Testis (tissue), 3 donors: ENCODE data around the gene C3. TPM values are rescaled to one million over a fixed set of nuclear protein-coding genes. Genes with fewer than 3 reads are reported as not detected.

Experiments used
- DNase-seq: peaks from one replicate; pipeline ENCODE4 v3.0.0-alpha.2; 2019
- H3K27ac ChIP-seq, 2 donors: fragments of 200-600 bp; sonication (generic); one replicate each; pipeline ENCODE4 v1.5.1; 2019
- H3K27me3 ChIP-seq: fragments of 200-600 bp; sonication (generic); one replicate; pipeline ENCODE4 v1.5.1; 2019
- H3K36me3 ChIP-seq: fragments of 200-600 bp; sonication (generic); one replicate; pipeline ENCODE4 v1.5.1; 2017; ENCODE audit warnings: low read depth; ENCODE audit errors: missing control alignments
- H3K4me1 ChIP-seq: fragments of 200-600 bp; sonication (generic); one replicate; pipeline ENCODE4 v1.5.1; 2019
- H3K4me3 ChIP-seq, 2 donors: fragments of 200-600 bp; sonication (generic); one replicate each; pipeline ENCODE4 v1.5.1; 2017 to 2019
- H3K9me3 ChIP-seq: fragments of 200-600 bp; sonication (generic); one replicate; pipeline ENCODE4 v1.5.1; 2017
- POLR2A ChIP-seq: fragments of 450-650 bp; IDR thresholded peaks from one replicate; pipeline ENCODE4 v1.6.1; 2017; ENCODE audit warnings: antibody characterized with exemption, mild to moderate bottlenecking, moderate library complexity
- WGBS, 2 donors: methylation state at CpG; one replicate each; pipeline ENCODE4 v1.1.5; 2018; 5-methylcytosine and 5-hydroxymethylcytosine counted together
- intact Hi-C: fragments of 100-400 bp; cut with DNase I; formaldehyde crosslinking; loops from one replicate; pipeline ENCODE4 v1.15.1; 2023; ENCODE audit warnings: low total_unique reads
- polyA plus RNA-seq: library from polyadenylated mRNA; stranded (reverse); fragments of 350-450 nt; fragmentation: Illumina TruSeq; extraction: RNeasy Lipid Tissue Mini Kit (QIAGEN cat#74804); gene quantifications from one replicate; pipeline ENCODE4 v1.2.3, GENCODE V29; 2014; ENCODE audit warnings: low read depth, low replicate concordance; ENCODE audit not compliant: insufficient read depth
- total RNA-seq, 2 donors: library from RNA; depleted of rRNA; stranded (reverse); fragments of >200 nt; gene quantifications; one replicate each; pipeline ENCODE4 v1.2.3, GENCODE V29; 2016
- TF ChIP-seq, protein P1 (sequence below), 3 experiments: fragments of 450-650 bp in 2 of 3; fragments of 200-600 bp in 1 of 3; sonication (generic) in 1 of 3; IDR thresholded peaks; one replicate each; pipeline ENCODE4 v1.5.1; 2016 to 2019; ENCODE audit warnings: antibody characterized with exemption in 3 of 3, mild to moderate bottlenecking in 2 of 3, moderate library complexity in 1 of 3

The C3 gene
- total and polyA plus RNA-seq, 3 donors from 2014 or later = 49.5 to 500 (median 131) TPM

DNA sequence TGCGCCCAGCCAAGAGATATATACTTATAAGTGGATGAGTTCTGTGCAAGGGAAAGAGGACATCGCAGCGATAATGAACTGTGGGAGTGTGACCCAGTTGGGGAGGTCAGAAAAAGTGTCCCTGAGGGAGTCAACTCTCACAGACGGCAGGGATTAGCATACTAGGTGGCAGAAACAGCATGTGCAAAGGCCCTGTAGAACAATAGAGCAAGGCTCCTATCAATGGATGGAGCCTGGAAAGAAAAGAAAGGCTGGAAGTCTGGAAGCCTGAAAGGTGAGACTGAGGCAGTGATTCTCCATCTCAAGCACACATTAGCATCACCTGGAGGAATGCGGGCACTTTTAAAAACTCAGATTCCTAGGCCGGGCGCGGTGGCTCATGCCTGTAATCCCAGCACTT lies 29.1 kb downstream of the C3 start:
- no peaks in the 10 kb centered on the region for H3K27me3 ChIP-seq
- DNase-seq = no peak
- intact Hi-C loops = no loop called here
- no peaks in the 10 kb centered on the region for H3K9me3 ChIP-seq
- no peaks in the 10 kb centered on the region for H3K4me1 ChIP-seq
- WGBS, 2 donors = 86 to 88% methylated on average over 8 of the region's 8 CpGs
- no peak overlapping the region for H3K4me3 ChIP-seq
- no peaks in the 10 kb centered on the region for H3K36me3 ChIP-seq
- TF ChIP-seq, protein P1, sequence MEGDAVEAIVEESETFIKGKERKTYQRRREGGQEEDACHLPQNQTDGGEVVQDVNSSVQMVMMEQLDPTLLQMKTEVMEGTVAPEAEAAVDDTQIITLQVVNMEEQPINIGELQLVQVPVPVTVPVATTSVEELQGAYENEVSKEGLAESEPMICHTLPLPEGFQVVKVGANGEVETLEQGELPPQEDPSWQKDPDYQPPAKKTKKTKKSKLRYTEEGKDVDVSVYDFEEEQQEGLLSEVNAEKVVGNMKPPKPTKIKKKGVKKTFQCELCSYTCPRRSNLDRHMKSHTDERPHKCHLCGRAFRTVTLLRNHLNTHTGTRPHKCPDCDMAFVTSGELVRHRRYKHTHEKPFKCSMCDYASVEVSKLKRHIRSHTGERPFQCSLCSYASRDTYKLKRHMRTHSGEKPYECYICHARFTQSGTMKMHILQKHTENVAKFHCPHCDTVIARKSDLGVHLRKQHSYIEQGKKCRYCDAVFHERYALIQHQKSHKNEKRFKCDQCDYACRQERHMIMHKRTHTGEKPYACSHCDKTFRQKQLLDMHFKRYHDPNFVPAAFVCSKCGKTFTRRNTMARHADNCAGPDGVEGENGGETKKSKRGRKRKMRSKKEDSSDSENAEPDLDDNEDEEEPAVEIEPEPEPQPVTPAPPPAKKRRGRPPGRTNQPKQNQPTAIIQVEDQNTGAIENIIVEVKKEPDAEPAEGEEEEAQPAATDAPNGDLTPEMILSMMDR (IDR thresholded peaks at IDR 0.05) = no peak
- TF ChIP-seq POLR2A = no peak
- H3K27ac ChIP-seq = no peak overlapping the region

DNA sequence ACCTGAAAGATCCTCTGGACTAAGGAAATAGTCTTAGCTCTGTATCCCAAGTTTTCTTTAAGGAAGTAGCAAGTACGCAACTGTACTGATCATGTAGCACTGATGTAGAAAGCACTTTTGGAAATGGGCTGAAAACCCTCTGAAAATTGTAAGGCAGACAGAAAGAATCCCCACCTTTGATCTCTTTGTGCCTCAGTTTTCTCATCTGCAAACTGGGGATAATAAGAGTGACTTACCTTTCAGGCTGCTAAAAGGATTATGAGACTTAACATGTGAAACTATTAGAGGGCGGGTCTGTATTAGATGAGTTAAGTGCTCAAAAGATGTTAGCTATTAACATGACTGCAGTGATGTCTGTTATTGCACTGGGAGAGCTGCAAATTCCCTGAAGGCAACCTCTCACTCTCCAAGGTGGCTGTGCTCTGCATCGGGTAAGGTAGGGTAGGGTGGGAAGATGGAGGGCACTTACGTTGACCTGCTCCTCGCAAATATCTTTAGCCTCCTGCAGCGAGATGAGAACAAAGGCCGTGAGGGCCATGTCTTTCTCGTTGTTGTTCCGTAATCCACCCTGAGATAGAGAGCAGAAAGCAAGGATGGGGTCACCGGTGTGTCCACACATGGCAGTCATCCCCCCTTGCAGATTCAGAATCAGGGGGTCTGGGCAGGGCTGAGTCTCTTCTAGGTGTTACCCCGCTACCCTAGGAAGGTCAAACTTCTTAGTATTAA lies 30.1 kb downstream of the C3 start:
- TF ChIP-seq, protein P1 (IDR thresholded peaks at IDR 0.05) = no peak
- no peak for TF ChIP-seq POLR2A
- H3K4me3 ChIP-seq = no peak overlapping the region
- no peak for DNase-seq
- H3K4me1 ChIP-seq = no peaks in the 10 kb centered on the region
- H3K27ac ChIP-seq = no peak overlapping the region
- intact Hi-C loops = no loop called here
- H3K27me3 ChIP-seq = no peaks in the 10 kb centered on the region
- H3K9me3 ChIP-seq = no peaks in the 10 kb centered on the region
- no peaks in the 10 kb centered on the region for H3K36me3 ChIP-seq
- WGBS, 2 donors = 72 to 84% methylated on average over 11 of the region's 11 CpGs

DNA sequence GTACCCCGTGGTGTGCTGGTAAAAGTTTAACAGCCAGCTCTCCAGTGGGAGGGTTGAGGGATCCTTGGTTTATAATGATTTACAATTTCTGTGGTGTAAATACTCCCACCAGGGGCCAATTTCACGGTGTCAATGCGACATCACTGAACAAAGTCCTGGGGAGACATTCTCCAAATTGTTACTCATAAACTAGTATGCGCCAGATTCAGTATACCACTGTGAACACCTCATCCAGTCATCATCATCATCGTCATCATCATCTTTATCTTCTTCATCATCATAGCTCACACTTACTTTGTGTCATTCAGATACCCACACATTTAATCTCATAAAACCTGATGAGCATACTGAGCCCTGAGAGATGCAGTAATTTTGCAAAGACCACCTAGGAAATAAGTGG lies 33.3 kb downstream of the C3 start:
- Histone ChIP-seq H3K36me3 (no peaks in the 10 kb centered on the region), H3K27me3 (no peaks in the 10 kb centered on the region), H3K27ac (no peak overlapping the region), H3K9me3 (no peaks in the 10 kb centered on the region), H3K4me3 (no peak overlapping the region), H3K4me1 (no peaks in the 10 kb centered on the region)
- DNase-seq = no peak
- WGBS, 2 donors = 72 to 73% methylated on average over 5 of the region's 5 CpGs
- TF ChIP-seq, protein P1 (IDR thresholded peaks at IDR 0.05) = no peak
- no peak for TF ChIP-seq POLR2A
- intact Hi-C loops = no loop called here

DNA sequence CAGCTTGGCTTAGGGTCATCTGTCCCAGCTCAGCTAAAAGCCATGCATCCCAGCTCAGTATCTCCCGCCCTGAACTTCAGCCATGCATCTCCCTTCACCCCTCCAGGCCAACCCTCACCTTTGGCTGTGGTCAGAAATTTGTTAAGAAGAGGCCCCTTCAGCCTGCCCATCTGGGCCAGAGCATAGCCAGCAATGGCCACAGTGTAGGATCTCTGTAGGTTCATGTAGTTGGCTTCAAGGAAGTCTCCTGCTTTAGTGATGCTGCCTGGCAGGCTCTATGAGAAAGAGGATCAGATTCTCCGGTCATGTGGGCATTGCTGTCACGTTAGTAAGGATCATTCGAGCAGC lies 33.8 kb downstream of the C3 start:
- Histone ChIP-seq H3K9me3 (no peaks in the 10 kb centered on the region), H3K4me3 (no peak overlapping the region), H3K27me3 (no peaks in the 10 kb centered on the region), H3K27ac (no peak overlapping the region), H3K36me3 (no peaks in the 10 kb centered on the region), H3K4me1 (no peaks in the 10 kb centered on the region)
- intact Hi-C loops = no loop called here
- 86 to 91% methylated on average over 4 of the region's 4 CpGs for WGBS, 2 donors
- no peak for DNase-seq
- no peak for TF ChIP-seq POLR2A
- TF ChIP-seq, protein P1 (IDR thresholded peaks at IDR 0.05) = no peak

DNA sequence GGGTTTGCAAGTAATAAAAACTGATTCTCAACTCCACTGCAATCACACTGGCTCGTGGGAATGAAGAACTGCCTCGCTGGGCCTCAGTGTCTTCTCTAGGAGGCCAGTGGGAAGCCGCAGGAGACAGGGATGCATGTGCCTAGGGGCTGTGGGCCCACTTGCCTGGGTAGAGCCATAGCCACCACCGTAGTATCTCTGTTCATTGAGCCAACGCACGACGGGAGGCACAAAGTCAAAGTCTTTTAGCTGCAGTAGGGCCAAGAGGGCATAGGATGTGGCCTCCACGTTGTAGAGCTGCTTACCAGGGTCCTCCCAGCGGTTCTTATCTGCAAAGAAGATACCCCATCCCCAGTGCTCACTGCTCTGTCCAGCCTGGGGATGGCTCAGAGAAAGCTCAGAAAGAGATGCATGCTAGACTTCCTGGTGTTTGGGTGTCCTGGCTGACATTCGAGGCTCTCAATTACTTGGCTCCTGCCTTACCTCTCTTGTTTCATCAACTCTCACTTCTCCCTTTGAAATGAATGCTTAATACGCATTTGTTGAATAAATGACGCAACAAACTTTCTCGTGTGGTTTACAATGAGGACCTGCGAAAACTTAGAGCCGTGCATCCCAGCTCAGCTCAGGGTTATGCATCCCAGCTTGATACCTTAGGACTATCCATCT lies 34.4 kb downstream of the C3 start:
- 85 to 87% methylated on average over 10 to 15 of the region's 15 CpGs for WGBS, 2 donors

More for the DNA sequence above, 34.4 kb downstream of the C3 start:
- intact Hi-C loops = no loop called here
- H3K27ac ChIP-seq = no peak overlapping the region
- no peaks in the 10 kb centered on the region for H3K9me3 ChIP-seq
- no peaks in the 10 kb centered on the region for H3K4me1 ChIP-seq
- no peak for DNase-seq
- H3K4me3 ChIP-seq = no peak overlapping the region
- TF ChIP-seq, protein P1 (IDR thresholded peaks at IDR 0.05) = no peak
- no peak for TF ChIP-seq POLR2A
- no peaks in the 10 kb centered on the region for H3K27me3 ChIP-seq
- H3K36me3 ChIP-seq = no peaks in the 10 kb centered on the region
